Thymus (tissue), 11 donors: ENCODE results near the gene FBXO31. TPM values are rescaled to one million over a fixed set of nuclear protein-coding genes. Genes with fewer than 3 reads are reported as not detected.

Experiments used
- DNase-seq, 9 donors: peaks; one replicate each; pipeline ENCODE4 v3.0.0-alpha.2; 2013; ENCODE audit warnings: low spot score in 9 of 9, low read depth in 6 of 9, missing footprints in 1 of 9
- H3K27ac ChIP-seq, 2 donors: one replicate each; pipeline ENCODE4 v1.5.1; 2013; ENCODE audit warnings: control low read depth in 1 of 2, low read depth in 1 of 2, low read length in 1 of 2, mild to moderate bottlenecking in 1 of 2, moderate library complexity in 1 of 2
- H3K27me3 ChIP-seq, 2 donors: one replicate each; pipeline ENCODE4 v1.5.1; 2013; ENCODE audit warnings: low read length in 1 of 2; ENCODE audit not compliant: control insufficient read depth in 2 of 2, insufficient read depth in 1 of 2
- H3K36me3 ChIP-seq, 2 donors: one replicate each; pipeline ENCODE4 v1.5.1; 2013; ENCODE audit warnings: low read length in 1 of 2, mild to moderate bottlenecking in 1 of 2, moderate library complexity in 1 of 2; ENCODE audit not compliant: control insufficient read depth in 2 of 2, insufficient read depth in 2 of 2
- H3K4me1 ChIP-seq, 2 donors: one replicate each; pipeline ENCODE4 v1.5.1; 2013; ENCODE audit warnings: low read length in 2 of 2; ENCODE audit not compliant: control insufficient read depth in 2 of 2, insufficient read depth in 2 of 2
- H3K4me3 ChIP-seq, 2 donors: one replicate each; pipeline ENCODE4 v1.5.1; 2013; ENCODE audit warnings: low read length in 2 of 2, control low read depth in 1 of 2, mild to moderate bottlenecking in 1 of 2
- H3K9me3 ChIP-seq, 2 donors: one replicate each; pipeline ENCODE4 v1.5.1; 2013; ENCODE audit warnings: low read length in 1 of 2, mild to moderate bottlenecking in 1 of 2; ENCODE audit not compliant: control insufficient read depth in 2 of 2, insufficient read depth in 1 of 2
- WGBS: extraction: QIAGEN DNeasy Blood & Tissue Kit; methylation state at CpG from one replicate; pipeline ENCODE4 v1.1.7; 2013; 5-methylcytosine and 5-hydroxymethylcytosine counted together
- polyA plus RNA-seq: library from polyadenylated mRNA; stranded (reverse); fragments of 200-250 nt; gene quantifications from one replicate; pipeline ENCODE4 v1.2.3, GENCODE V29; 2013
- total RNA-seq: library from RNA; stranded (reverse); fragments of 120-200 nt; gene quantifications from one replicate; pipeline ENCODE4 v1.2.4, GENCODE V29; 2013
- donor health status: healthy.

FBXO31 gene
- total and polyA plus RNA-seq, 2 donors: 11.7 to 27.1 TPM

- Histone ChIP-seq H3K27ac (no peak overlapping the region), H3K9me3 (no peaks in the 10 kb centered on the region), H3K4me1 (peaks cover 3 to 9% of the 10 kb centered on the region in 2 donors), H3K36me3 (peaks cover 8 to 21% of the 10 kb centered on the region in 2 donors), H3K4me3 (no peak overlapping the region), H3K27me3 (no peaks in the 10 kb centered on the region)
- WGBS: 95% methylated on average over 23 of the region's 23 CpGs
- no peak for DNase-seq
Measured at GRCh38 chr16:87350681-87351319, 32.8 kb downstream of the FBXO31 start.

GRCh38 chr16:87350031-87350430, 33.5 kb downstream of the FBXO31 start:
- WGBS: 95% methylated on average over 8 of the region's 8 CpGs
- H3K36me3 ChIP-seq: peaks cover 8 to 21% of the 10 kb centered on the region in 2 donors
- no peak overlapping the region for H3K4me3 ChIP-seq

GRCh38 chr16:87348616-87349157, 34.9 kb downstream of the FBXO31 start:
- Histone ChIP-seq H3K27me3 (no peaks in the 10 kb centered on the region), H3K27ac (no peak overlapping the region), H3K4me1 (peaks cover 7 to 24% of the 10 kb centered on the region in 2 donors), H3K4me3 (no peak overlapping the region), H3K9me3 (no peaks in the 10 kb centered on the region), H3K36me3 (peaks cover 10 to 27% of the 10 kb centered on the region in 2 donors)
- DNase-seq: no peak
- WGBS: 98% methylated on average over 13 of the region's 13 CpGs

More at GRCh38 chr16:87350031-87350430, 33.5 kb downstream of the FBXO31 start:
- peaks cover 7 to 15% of the 10 kb centered on the region in 2 donors for H3K4me1 ChIP-seq
- no peak for DNase-seq
- no peaks in the 10 kb centered on the region for H3K9me3 ChIP-seq
- H3K27me3 ChIP-seq: no peaks in the 10 kb centered on the region
- H3K27ac ChIP-seq: no peak overlapping the region

GRCh38 chr16:87347932-87348615, 35.5 kb downstream of the FBXO31 start:
- no peak overlapping the region for H3K4me3 ChIP-seq
- H3K27me3 ChIP-seq: no peaks in the 10 kb centered on the region
- WGBS: 99% methylated on average over 13 of the region's 13 CpGs
- no peak for DNase-seq
- peaks cover 7 to 28% of the 10 kb centered on the region in 2 donors for H3K4me1 ChIP-seq
- peaks cover 13 to 33% of the 10 kb centered on the region in 2 donors for H3K36me3 ChIP-seq
- H3K27ac ChIP-seq: no peak overlapping the region
- no peaks in the 10 kb centered on the region for H3K9me3 ChIP-seq

- H3K9me3 ChIP-seq: no peaks in the 10 kb centered on the region
- H3K4me3 ChIP-seq: no peak overlapping the region
- no peak for DNase-seq
- H3K4me1 ChIP-seq: peaks cover 7 to 29% of the 10 kb centered on the region in 2 donors
- no peaks in the 10 kb centered on the region for H3K27me3 ChIP-seq
- H3K36me3 ChIP-seq: peaks cover 22 to 48% of the 10 kb centered on the region in 2 donors
- peak overlapping the region in 1 of 2 donors; percentile 95 for H3K27ac ChIP-seq
- 98% methylated on average over 21 of the region's 21 CpGs for WGBS
Measured at GRCh38 chr16:87346517-87347060, 37.0 kb downstream of the FBXO31 start.

GRCh38 chr16:87345726-87346424, 37.7 kb downstream of the FBXO31 start:
- Histone ChIP-seq H3K27ac (peak overlapping the region; percentile 48 to 95), H3K4me3 (no peak overlapping the region), H3K4me1 (peaks cover 7 to 29% of the 10 kb centered on the region in 2 donors), H3K9me3 (no peaks in the 10 kb centered on the region), H3K27me3 (no peaks in the 10 kb centered on the region), H3K36me3 (peaks cover 22 to 48% of the 10 kb centered on the region in 2 donors)
- DNase-seq: peak in 1 of 9 donors; percentile 24
- 94% methylated on average over 28 of the region's 28 CpGs for WGBS

GRCh38 chr16:87344931-87345631, 38.5 kb downstream of the FBXO31 start:
- Histone ChIP-seq H3K27ac (peak overlapping the region; percentile 68 to 95), H3K4me3 (peak overlapping the region in 1 of 2 donors; percentile 38), H3K27me3 (no peaks in the 10 kb centered on the region), H3K9me3 (no peaks in the 10 kb centered on the region), H3K36me3 (peaks cover 22 to 48% of the 10 kb centered on the region in 2 donors), H3K4me1 (peaks cover 7 to 29% of the 10 kb centered on the region in 2 donors)
- WGBS: 68% methylated on average over 17 of the region's 17 CpGs
- peak; percentile 18 to 82 (median 30) for DNase-seq

- peak in 1 of 9 donors; percentile 27 for DNase-seq
- Histone ChIP-seq H3K36me3 (peaks cover 22 to 51% of the 10 kb centered on the region in 2 donors), H3K27me3 (no peaks in the 10 kb centered on the region), H3K27ac (peak overlapping the region; percentile 68 to 86), H3K9me3 (peaks cover 0 to 1% of the 10 kb centered on the region in 2 donors), H3K4me1 (peaks cover 7 to 29% of the 10 kb centered on the region in 2 donors), H3K4me3 (peak overlapping the region in 1 of 2 donors; percentile 38)
- WGBS: 87% methylated on average over 34 of the region's 34 CpGs
Measured at GRCh38 chr16:87344165-87344930, 39.2 kb downstream of the FBXO31 start.
